Parathyroid adenoma (tissue), 2 donors: ENCODE measurements around the gene RMDN3.

Source experiments
- H2AFZ ChIP-seq: fragments of 300-600 bp; sonication (generic); one replicate; pipeline ENCODE4 v1.7.0; 2017; ENCODE audit warnings: antibody characterized with exemption, mild to moderate bottlenecking
- H3K27ac ChIP-seq: fragments of 300-600 bp; sonication (generic); one replicate; pipeline ENCODE4 v1.7.0; 2017
- H3K27me3 ChIP-seq: fragments of 300-600 bp; sonication (generic); one replicate; pipeline ENCODE4 v1.7.0; 2017; ENCODE audit warnings: low read length; ENCODE audit not compliant: control insufficient read depth, insufficient read depth
- H3K36me3 ChIP-seq: fragments of 300-600 bp; sonication (generic); one replicate; pipeline ENCODE4 v1.7.0; 2017; ENCODE audit warnings: low read length; ENCODE audit not compliant: control insufficient read depth, insufficient read depth
- H3K4me1 ChIP-seq: fragments of 300-600 bp; sonication (generic); one replicate; pipeline ENCODE4 v1.7.0; 2017; ENCODE audit warnings: control low read depth
- H3K4me2 ChIP-seq: fragments of 300-600 bp; sonication (generic); one replicate; pipeline ENCODE4 v1.7.0; 2017; ENCODE audit warnings: low read length
- H3K4me3 ChIP-seq: fragments of 300-600 bp; sonication (generic); one replicate; pipeline ENCODE4 v1.7.0; 2017; ENCODE audit warnings: low read depth, low read length
- H3K79me2 ChIP-seq: fragments of 300-600 bp; sonication (generic); one replicate; pipeline ENCODE4 v1.7.0; 2017; ENCODE audit warnings: control low read depth
- H3K9ac ChIP-seq: fragments of 300-600 bp; sonication (generic); one replicate; pipeline ENCODE4 v1.7.0; 2017; ENCODE audit warnings: mild to moderate bottlenecking
- H3K9me3 ChIP-seq: fragments of 300-600 bp; sonication (generic); one replicate; pipeline ENCODE4 v1.7.0; 2017; ENCODE audit warnings: low read length; ENCODE audit not compliant: control insufficient read depth
- TF ChIP-seq, protein P1 (sequence below): fragments of 300-600 bp; sonication (generic); IDR thresholded peaks from one replicate; pipeline ENCODE4 v1.7.0; 2017; ENCODE audit warnings: antibody characterized with exemption, mild to moderate bottlenecking
- donor health status: primary hyperparathyroidism.

The RMDN3 gene

DNA sequence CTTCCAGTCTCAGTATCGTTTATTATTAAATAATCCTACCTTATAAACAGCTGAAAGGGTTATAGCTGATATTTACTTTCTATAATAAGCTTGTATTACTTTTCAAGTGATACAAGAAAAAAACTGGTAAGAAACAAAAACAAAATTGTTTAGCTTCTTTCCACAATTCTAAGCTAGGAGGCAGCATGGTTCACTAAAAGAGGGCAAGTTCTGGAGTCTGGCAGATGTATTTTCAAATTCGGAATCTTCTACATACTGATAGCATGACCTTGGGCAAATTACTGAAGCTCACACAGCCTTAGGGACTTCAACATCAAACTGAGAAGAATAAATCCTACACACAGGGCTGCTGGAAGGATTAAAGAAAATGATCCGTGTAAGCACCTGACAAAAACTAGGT, 30.1 kb upstream of the RMDN3 start:
- Histone ChIP-seq H3K4me2 (peak overlapping the region; percentile 40), H3K4me3 (no peak overlapping the region), H3K4me1 (peaks cover 20% of the 10 kb centered on the region), H3K9ac (no peak overlapping the region), H3K79me2 (peaks cover 10% of the 10 kb centered on the region), H3K27me3 (no peaks in the 10 kb centered on the region), H3K36me3 (no peaks in the 10 kb centered on the region), H3K9me3 (no peaks in the 10 kb centered on the region), H2AFZ (no peak overlapping the region), H3K27ac (peak overlapping the region; percentile 91)
- TF ChIP-seq, protein P1, sequence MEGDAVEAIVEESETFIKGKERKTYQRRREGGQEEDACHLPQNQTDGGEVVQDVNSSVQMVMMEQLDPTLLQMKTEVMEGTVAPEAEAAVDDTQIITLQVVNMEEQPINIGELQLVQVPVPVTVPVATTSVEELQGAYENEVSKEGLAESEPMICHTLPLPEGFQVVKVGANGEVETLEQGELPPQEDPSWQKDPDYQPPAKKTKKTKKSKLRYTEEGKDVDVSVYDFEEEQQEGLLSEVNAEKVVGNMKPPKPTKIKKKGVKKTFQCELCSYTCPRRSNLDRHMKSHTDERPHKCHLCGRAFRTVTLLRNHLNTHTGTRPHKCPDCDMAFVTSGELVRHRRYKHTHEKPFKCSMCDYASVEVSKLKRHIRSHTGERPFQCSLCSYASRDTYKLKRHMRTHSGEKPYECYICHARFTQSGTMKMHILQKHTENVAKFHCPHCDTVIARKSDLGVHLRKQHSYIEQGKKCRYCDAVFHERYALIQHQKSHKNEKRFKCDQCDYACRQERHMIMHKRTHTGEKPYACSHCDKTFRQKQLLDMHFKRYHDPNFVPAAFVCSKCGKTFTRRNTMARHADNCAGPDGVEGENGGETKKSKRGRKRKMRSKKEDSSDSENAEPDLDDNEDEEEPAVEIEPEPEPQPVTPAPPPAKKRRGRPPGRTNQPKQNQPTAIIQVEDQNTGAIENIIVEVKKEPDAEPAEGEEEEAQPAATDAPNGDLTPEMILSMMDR: peak; percentile 21

DNA sequence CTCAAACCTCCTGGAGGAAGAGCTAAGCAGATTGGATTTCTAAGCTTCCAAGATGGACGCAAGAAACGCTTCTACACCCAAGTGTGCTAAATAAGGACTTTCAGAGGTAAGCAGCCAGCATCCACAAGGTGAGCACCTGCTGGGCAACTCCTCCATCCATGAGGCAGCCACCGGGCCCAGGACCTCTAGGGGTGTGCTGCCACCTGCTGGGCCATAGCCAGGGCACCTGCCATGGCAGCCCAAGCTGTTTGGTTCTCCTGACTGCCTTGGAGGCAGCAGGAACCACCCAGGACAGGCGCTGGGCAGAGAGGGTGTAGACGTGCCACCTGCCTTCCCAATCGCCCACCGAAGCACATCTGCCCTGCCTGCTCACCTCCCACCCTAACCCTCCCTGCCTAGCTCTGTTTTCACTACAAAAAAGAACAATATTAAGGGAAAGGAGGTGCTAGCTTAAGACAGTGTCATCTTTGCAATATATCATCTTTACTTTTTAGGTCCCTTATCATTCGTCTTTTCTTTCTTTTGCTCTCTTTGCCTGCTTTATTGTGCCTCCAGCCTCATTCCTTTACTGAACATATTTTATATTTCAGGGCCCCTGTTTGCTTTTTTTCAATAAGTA, 27.7 kb upstream of the RMDN3 start:
- Histone ChIP-seq H3K79me2 (peaks cover 20% of the 10 kb centered on the region), H3K27ac (no peak overlapping the region), H3K27me3 (no peaks in the 10 kb centered on the region), H3K9me3 (no peaks in the 10 kb centered on the region), H3K4me2 (no peak overlapping the region), H2AFZ (no peak overlapping the region), H3K4me1 (peaks cover 16% of the 10 kb centered on the region), H3K36me3 (no peaks in the 10 kb centered on the region), H3K4me3 (no peak overlapping the region), H3K9ac (no peak overlapping the region)
- TF ChIP-seq, protein P1: peak; percentile 69

DNA sequence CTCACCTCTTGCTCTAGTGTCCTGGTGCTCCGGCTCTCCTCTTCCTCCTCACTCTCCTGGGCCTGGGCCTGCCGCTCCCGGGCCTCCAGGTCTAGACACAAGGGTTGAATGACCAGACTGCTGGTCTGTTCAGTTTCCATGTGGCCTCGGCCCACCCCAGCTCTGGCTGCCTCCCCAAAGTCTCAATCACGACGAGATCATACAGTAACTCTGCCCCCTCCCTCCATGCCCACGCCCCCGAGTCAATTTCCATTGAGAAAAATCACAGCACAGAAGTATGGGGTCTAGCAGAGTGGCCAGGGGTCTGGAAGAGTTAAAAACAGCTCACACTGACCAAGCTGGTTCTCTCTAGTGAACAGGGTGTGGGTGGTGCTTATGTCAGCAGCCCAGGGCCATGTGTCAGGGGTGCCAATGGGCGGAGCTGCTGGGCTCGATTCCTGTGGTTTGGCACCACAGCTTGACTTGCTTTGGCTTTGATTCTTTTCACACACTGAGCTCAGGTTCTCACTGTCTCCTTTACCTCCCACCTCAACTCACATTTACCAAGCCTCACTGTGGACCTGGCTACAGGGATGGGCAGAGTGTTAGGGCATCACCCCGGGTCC, 21.6 kb upstream of the RMDN3 start:
- no peak overlapping the region for H3K27ac ChIP-seq
- H3K9ac ChIP-seq: no peak overlapping the region

DNA sequence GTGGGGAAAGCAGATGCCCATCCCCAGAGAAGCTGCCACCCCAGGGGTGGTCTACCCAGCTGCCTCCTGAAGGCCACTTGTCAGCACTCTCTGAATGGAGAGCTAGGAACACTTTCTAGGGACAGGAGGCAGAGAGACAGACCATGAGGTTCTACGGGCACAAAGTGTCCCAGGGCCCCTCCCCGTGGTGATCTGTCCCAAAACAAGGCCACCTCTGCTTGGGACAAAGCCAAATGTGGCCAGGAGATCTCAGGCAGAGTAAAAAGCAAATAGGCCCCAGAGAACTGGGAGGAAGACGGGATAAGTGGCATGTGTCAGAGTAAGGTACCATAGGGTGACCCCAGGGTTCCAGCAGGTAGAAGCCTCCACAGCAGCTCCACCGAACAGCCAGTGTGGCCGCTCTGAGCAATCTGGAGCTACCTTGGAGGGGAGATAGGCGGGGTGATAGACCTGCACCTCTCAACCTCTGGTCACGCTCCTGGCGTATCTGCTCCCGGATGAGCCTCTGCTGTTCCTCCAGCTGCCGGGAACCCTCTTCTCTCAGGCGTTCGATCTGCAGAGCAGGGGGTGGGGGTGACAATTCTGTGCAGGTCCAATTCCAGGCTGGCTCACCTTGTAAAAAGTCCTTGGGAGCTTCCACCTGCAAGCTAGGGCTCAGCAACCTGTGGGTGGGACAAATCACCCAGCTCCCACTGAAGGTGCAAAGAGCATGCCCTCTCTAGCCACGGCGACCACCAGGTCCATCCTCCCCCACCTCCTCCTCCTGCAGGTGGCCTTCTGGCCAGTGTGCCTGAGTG, 20.9 kb upstream of the RMDN3 start:
- no peaks in the 10 kb centered on the region for H3K36me3 ChIP-seq
- no peak overlapping the region for H3K4me2 ChIP-seq
- no peak overlapping the region for H2AFZ ChIP-seq
- TF ChIP-seq, protein P1: no peak
- H3K79me2 ChIP-seq: peaks cover 15% of the 10 kb centered on the region
- no peaks in the 10 kb centered on the region for H3K27me3 ChIP-seq
- H3K4me3 ChIP-seq: no peak overlapping the region
- no peaks in the 10 kb centered on the region for H3K9me3 ChIP-seq
- no peak overlapping the region for H3K27ac ChIP-seq
- no peaks in the 10 kb centered on the region for H3K4me1 ChIP-seq
- H3K9ac ChIP-seq: no peak overlapping the region

More for the DNA sequence above, 21.6 kb upstream of the RMDN3 start:
- H3K27me3 ChIP-seq: no peaks in the 10 kb centered on the region
- H3K4me3 ChIP-seq: no peak overlapping the region
- no peak overlapping the region for H2AFZ ChIP-seq
- H3K36me3 ChIP-seq: no peaks in the 10 kb centered on the region
- H3K79me2 ChIP-seq: peaks cover 15% of the 10 kb centered on the region
- no peaks in the 10 kb centered on the region for H3K4me1 ChIP-seq
- no peaks in the 10 kb centered on the region for H3K9me3 ChIP-seq
- H3K4me2 ChIP-seq: no peak overlapping the region
- TF ChIP-seq, protein P1: no peak
